Mesothelial cell of epicardium (in vitro differentiated cells): Measurements from ENCODE around the gene IGFBP7. TPM values are rescaled to one million over a fixed set of nuclear protein-coding genes. Genes with fewer than 3 reads are reported as not detected.

Experiments
- DNase-seq, 2 experiments: peaks; one replicate each; pipeline ENCODE4 v3.0.0; 2021; ENCODE audit warnings: low spot score in 2 of 2; ENCODE audit not compliant: unreplicated experiment in 2 of 2
- H3K27ac Mint-ChIP-seq: 2 replicates; pipeline ENCODE4 v1.8.0; 2021; ENCODE audit warnings: mixed read lengths
- H3K27me3 Mint-ChIP-seq: 2 replicates; pipeline ENCODE4 v1.8.0; 2021; ENCODE audit warnings: low read depth, mixed read lengths
- H3K36me3 Mint-ChIP-seq: 2 replicates; pipeline ENCODE4 v1.8.0; 2021; ENCODE audit warnings: mixed read lengths
- H3K4me1 Mint-ChIP-seq: 2 replicates; pipeline ENCODE4 v1.8.0; 2021; ENCODE audit warnings: mixed read lengths
- H3K4me3 Mint-ChIP-seq: 2 replicates; pipeline ENCODE4 v1.8.0; 2021; ENCODE audit warnings: mild to moderate bottlenecking, moderate library complexity, mixed read lengths
- H3K9me3 Mint-ChIP-seq: 2 replicates; pipeline ENCODE4 v1.8.0; 2021; ENCODE audit warnings: mixed read lengths
- CTCF ChIP-seq: fragments of 200-600 bp; sonication (generic); IDR thresholded peaks from one replicate; pipeline ENCODE4 v1.5.0; 2021; ENCODE audit warnings: antibody characterized with exemption; ENCODE audit not compliant: unreplicated experiment
- total RNA-seq: library from RNA; stranded (reverse); gene quantifications from 3 replicates; pipeline ENCODE4 v1.2.1, GENCODE V29; 2021

The IGFBP7 gene
- total RNA-seq, 1 donor from 2014 or later = 114 TPM

- H3K36me3 Mint-ChIP-seq = no peaks in the 10 kb centered on the region
- no peak for DNase-seq
- no peak overlapping the region for H3K27ac Mint-ChIP-seq
- no peaks in the 10 kb centered on the region for H3K27me3 Mint-ChIP-seq
- no peak for TF ChIP-seq CTCF
- H3K9me3 Mint-ChIP-seq = peaks cover under 1% of the 10 kb centered on the region
- peaks cover 42% of the 10 kb centered on the region for H3K4me1 Mint-ChIP-seq
- no peak overlapping the region for H3K4me3 Mint-ChIP-seq
These were observed 39.6 kb upstream of the IGFBP7 start for GRCh38 chr4:57149833-57150232.

GRCh38 chr4:57148831-57149505 lies 38.8 kb upstream of the IGFBP7 start:
- DNase-seq = no peak
- no peak overlapping the region for H3K27ac Mint-ChIP-seq
- H3K9me3 Mint-ChIP-seq = no peaks in the 10 kb centered on the region

GRCh38 chr4:57148177-57148576 lies 38.0 kb upstream of the IGFBP7 start:
- H3K4me3 Mint-ChIP-seq = no peak overlapping the region
- H3K4me1 Mint-ChIP-seq = peaks cover 31% of the 10 kb centered on the region
- H3K9me3 Mint-ChIP-seq = no peaks in the 10 kb centered on the region
- H3K27ac Mint-ChIP-seq = no peak overlapping the region
- TF ChIP-seq CTCF = no peak
- DNase-seq = no peak
- no peaks in the 10 kb centered on the region for H3K36me3 Mint-ChIP-seq
- no peaks in the 10 kb centered on the region for H3K27me3 Mint-ChIP-seq

More at GRCh38 chr4:57148831-57149505, 38.8 kb upstream of the IGFBP7 start:
- H3K4me1 Mint-ChIP-seq = peaks cover 37% of the 10 kb centered on the region
- no peak overlapping the region for H3K4me3 Mint-ChIP-seq
- no peaks in the 10 kb centered on the region for H3K36me3 Mint-ChIP-seq
- no peak for TF ChIP-seq CTCF
- H3K27me3 Mint-ChIP-seq = no peaks in the 10 kb centered on the region

- peaks cover 5% of the 10 kb centered on the region for H3K9me3 Mint-ChIP-seq
- no peak for TF ChIP-seq CTCF
- no peaks in the 10 kb centered on the region for H3K27me3 Mint-ChIP-seq
- H3K27ac Mint-ChIP-seq = no peak overlapping the region
- H3K4me1 Mint-ChIP-seq = peaks cover 29% of the 10 kb centered on the region
- H3K36me3 Mint-ChIP-seq = no peaks in the 10 kb centered on the region
- no peak overlapping the region for H3K4me3 Mint-ChIP-seq
- no peak for DNase-seq
These were observed 37.3 kb upstream of the IGFBP7 start for GRCh38 chr4:57147335-57148060.

- H3K36me3 Mint-ChIP-seq = no peaks in the 10 kb centered on the region
- peaks cover 11% of the 10 kb centered on the region for H3K9me3 Mint-ChIP-seq
- H3K4me1 Mint-ChIP-seq = peaks cover 29% of the 10 kb centered on the region
- no peak for TF ChIP-seq CTCF
- no peak for DNase-seq
- H3K27me3 Mint-ChIP-seq = no peaks in the 10 kb centered on the region
- no peak overlapping the region for H3K4me3 Mint-ChIP-seq
- H3K27ac Mint-ChIP-seq = no peak overlapping the region
These were observed 36.3 kb upstream of the IGFBP7 start for GRCh38 chr4:57146444-57146843.
